SK-N-SH (cell line): Measurements from ENCODE around the gene SPAG5. TPM values are rescaled to one million over a fixed set of nuclear protein-coding genes. Genes with fewer than 3 reads are reported as not detected.

Experiments
- CTCF ChIA-PET: fragments of 300-600, 350-600 bp; formaldehyde crosslinking; extraction: SDS; loops from one replicate; lab custom pipeline; 2021; lab: Yijun Ruan, JAX
- POLR2A ChIA-PET: fragments of 350-600 bp; sonication (Branson Sonifier 250); formaldehyde crosslinking; extraction: SDS; loops from one replicate; lab custom pipeline; 2020; ENCODE audit warnings: antibody characterized with exemption, inconsistent platforms; lab: Yijun Ruan, JAX
- DNase-seq: peaks from one replicate; pipeline ENCODE4 v3.0.0; 2012
- H2AFZ ChIP-seq: fragments of 200-600 bp; sonication (generic); 2 replicates; pipeline ENCODE4 v1.8.1; 2016; ENCODE audit warnings: antibody characterized with exemption, mild to moderate bottlenecking, low read depth
- H3F3A ChIP-seq: fragments of 200-600 bp; sonication (generic); replicated peaks from 2 replicates; pipeline ENCODE3; 2016; ENCODE audit warnings: antibody characterized with exemption, mild to moderate bottlenecking; ENCODE audit not compliant: insufficient read depth
- H3K27ac ChIP-seq, 2 experiments: fragments of 200-500 bp in 1 of 2; fragments of 200-600 bp in 1 of 2; sonication (Bioruptor generic) in 1 of 2; sonication (generic), shearing (Covaris generic) in 1 of 2; 2 replicates each; pipeline versions ENCODE4 v1.5.1 to v1.6.1; 2014 to 2016; ENCODE audit warnings: low read depth in 2 of 2, inconsistent platforms in 1 of 2, low read length in 1 of 2, mild to moderate bottlenecking in 1 of 2, mixed read lengths in 1 of 2
- H3K27me3 ChIP-seq: fragments of 200-600 bp; sonication (generic), shearing (Covaris generic); 2 replicates; pipeline ENCODE4 v1.6.1; 2016; ENCODE audit warnings: mixed run types; ENCODE audit not compliant: insufficient read depth
- H3K36me3 ChIP-seq, 2 experiments: fragments of 200-500 bp in 1 of 2; fragments of 200-600 bp in 1 of 2; sonication (Bioruptor generic) in 1 of 2; sonication (generic) in 1 of 2; replicated peaks in 1 of 2; 2 replicates each; pipeline versions ENCODE3 to v1.5.1; 2014 to 2016; ENCODE audit warnings: low read length in 1 of 2, mild to moderate bottlenecking in 1 of 2; ENCODE audit not compliant: insufficient read depth in 2 of 2, control insufficient read depth in 1 of 2
- H3K4me1 ChIP-seq, 2 experiments: fragments of 200-500 bp in 1 of 2; fragments of 200-600 bp in 1 of 2; sonication (Bioruptor generic) in 1 of 2; sonication (generic), shearing (Covaris generic) in 1 of 2; 2 replicates each; pipeline versions ENCODE4 v1.5.1 to v1.6.1; 2014 to 2016; ENCODE audit warnings: low read depth in 1 of 2, low read length in 1 of 2, mixed run types in 1 of 2; ENCODE audit not compliant: insufficient read depth in 2 of 2, control insufficient read depth in 1 of 2
- H3K4me2 ChIP-seq: fragments of 200-600 bp; sonication (generic), shearing (Covaris generic); 2 replicates; pipeline ENCODE4 v1.6.1; 2017; ENCODE audit warnings: mixed run types
- H3K4me3 ChIP-seq, 2 experiments: fragments of 200-500 bp in 1 of 2; fragments of 200-600 bp in 1 of 2; sonication (Bioruptor generic) in 1 of 2; sonication (generic), shearing (Covaris generic) in 1 of 2; 2 replicates each; pipeline versions ENCODE4 v1.5.1 to v1.8.1; 2014 to 2016; ENCODE audit warnings: low read depth in 2 of 2, inconsistent platforms in 1 of 2, low read length in 1 of 2, mild to moderate bottlenecking in 1 of 2, mixed read lengths in 1 of 2, moderate library complexity in 1 of 2
- H3K79me2 ChIP-seq: fragments of 200-600 bp; sonication (generic); 2 replicates; pipeline ENCODE4 v1.8.1; 2017; ENCODE audit warnings: mild to moderate bottlenecking; ENCODE audit not compliant: insufficient read depth
- H3K9ac ChIP-seq: fragments of 200-600 bp; sonication (generic); 2 replicates; pipeline ENCODE4 v1.6.1; 2017; ENCODE audit warnings: mixed run types
- H3K9me2 ChIP-seq: fragments of 200-600 bp; sonication (generic); 2 replicates; pipeline ENCODE4 v1.6.1; 2017; ENCODE audit warnings: mixed run types
- H3K9me3 ChIP-seq: fragments of 200-600 bp; sonication (generic); 2 replicates; pipeline ENCODE4 v1.6.1; 2017; ENCODE audit warnings: mixed run types, mild to moderate bottlenecking, moderate library complexity
- H4K20me1 ChIP-seq: fragments of 200-600 bp; sonication (generic); 2 replicates; pipeline ENCODE4 v1.6.1; 2017; ENCODE audit warnings: mild to moderate bottlenecking, mixed run types; ENCODE audit not compliant: insufficient read depth
- EP300 ChIP-seq, 2 experiments: IDR thresholded peaks; 2 replicates each; pipeline versions ENCODE4 v1.4.0 to v1.6.1; 2012; ENCODE audit warnings: borderline replicate concordance in 1 of 2, low read depth in 1 of 2, low read length in 1 of 2
- EZH2phosphoT487 ChIP-seq: fragments of 200-600 bp; sonication (generic); IDR thresholded peaks from 2 replicates; pipeline ENCODE4 v1.6.1; 2017; ENCODE audit warnings: low read depth, mixed run types, mild to moderate bottlenecking, antibody characterized with exemption, moderate library complexity, borderline replicate concordance
- FOSL2 ChIP-seq: IDR thresholded peaks from 2 replicates; pipeline ENCODE4 v1.4.0; 2012; ENCODE audit warnings: low read depth, mild to moderate bottlenecking, moderate library complexity, borderline replicate concordance
- GABPA ChIP-seq: IDR thresholded peaks from 2 replicates; pipeline ENCODE4 v1.4.0; 2012; ENCODE audit warnings: low read depth, mild to moderate bottlenecking
- MEF2A ChIP-seq: IDR thresholded peaks from 2 replicates; pipeline ENCODE4 v1.4.0; 2012; ENCODE audit warnings: low read depth, borderline replicate concordance
- MXI1 ChIP-seq: IDR thresholded peaks from 2 replicates; pipeline ENCODE4 v1.6.1; 2012; ENCODE audit warnings: mild to moderate bottlenecking, low read depth, low read length, improper control_type of control experiment
- PBX3 ChIP-seq: IDR thresholded peaks from 2 replicates; pipeline ENCODE4; 2012
- POLR2AphosphoS5 ChIP-seq: IDR thresholded peaks from 2 replicates; pipeline ENCODE4 v1.6.1; 2012; ENCODE audit warnings: low read depth, low read length
- RAD21 ChIP-seq: IDR thresholded peaks from 2 replicates; pipeline ENCODE4 v1.6.1; 2012; ENCODE audit warnings: mild to moderate bottlenecking, low read length
- RXRA ChIP-seq: IDR thresholded peaks from 2 replicates; pipeline ENCODE4 v1.4.0; 2012; ENCODE audit warnings: low read depth, mild to moderate bottlenecking, borderline replicate concordance
- SMC3 ChIP-seq: IDR thresholded peaks from 2 replicates; pipeline ENCODE4 v1.6.1; 2012; ENCODE audit warnings: low read depth, low read length, improper control_type of control experiment
- TAF1 ChIP-seq: IDR thresholded peaks from 2 replicates; pipeline ENCODE4 v1.6.1; 2012; ENCODE audit warnings: low read depth, mild to moderate bottlenecking, low read length, moderate library complexity, borderline replicate concordance
- USF1 ChIP-seq: IDR thresholded peaks from 2 replicates; pipeline ENCODE4 v1.4.0; 2012; ENCODE audit warnings: low read depth, borderline replicate concordance
- ZBTB33 ChIP-seq: IDR thresholded peaks from 2 replicates; pipeline ENCODE4 v1.4.0; 2012; ENCODE audit warnings: low read depth, borderline replicate concordance
- WGBS: methylation state at CpG from one replicate; pipeline ENCODE4 v1.1.6; 2017; ENCODE audit warnings: low lambda C conversion rate; 5-methylcytosine and 5-hydroxymethylcytosine counted together
- polyA plus RNA-seq, 3 experiments: library from polyadenylated mRNA; depleted of rRNA; stranded (reverse); fragments of >200 nt; gene quantifications; 2 replicates each; pipeline ENCODE4 v1.2.3, GENCODE V29; 2012

Gene SPAG5
- polyA plus RNA-seq, 1 of the 3 experiments (the other 2 are of a cell fraction), result 36.5 TPM

GRCh38 chr17:28536532-28537218 lies 62.1 kb downstream of the SPAG5 start:
- POLR2A ChIA-PET, result no interaction called here
- no peaks in the 10 kb centered on the region for H3K79me2 ChIP-seq
- H3K4me2 ChIP-seq, result no peak overlapping the region
- no peak overlapping the region for H3K27ac ChIP-seq
- TF ChIP-seq RXRA (no peak), GABPA (no peak), FOSL2 (no peak), MEF2A (no peak)
- no peaks in the 10 kb centered on the region for H3K9me2 ChIP-seq
- H3K36me3 ChIP-seq, result no peaks in the 10 kb centered on the region
- H2AFZ ChIP-seq, result no peak overlapping the region
- H3F3A ChIP-seq, result no peaks in the 10 kb centered on the region
- H3K4me3 ChIP-seq, result no peak overlapping the region
- H3K9ac ChIP-seq, result no peak overlapping the region
- no peak for DNase-seq
- 0 out of 2 replicates have a peak, but pooled peaks cover under 1% of the 10 kb centered on the region for H3K27me3 ChIP-seq
- no peaks in the 10 kb centered on the region for H3K4me1 ChIP-seq
- WGBS, result 38% methylated on average over 8 of the region's 9 CpGs
- no peaks in the 10 kb centered on the region for H3K9me3 ChIP-seq
- no peaks in the 10 kb centered on the region for H4K20me1 ChIP-seq
- CTCF ChIA-PET, result interaction anchor here (1.2 to 7.9 kb wide), 5 partner anchors 10 to 41 kb away, joined by 3 to 117 read pairs (median 4); no protein-coding TSS in a partner anchor

GRCh38 chr17:28534740-28535375 lies 64.0 kb downstream of the SPAG5 start:
- CTCF ChIA-PET, result interaction anchor here (0.9 to 7.9 kb wide), 5 partner anchors 12 to 91 kb away, joined by 3 to 117 read pairs (median 3); no protein-coding TSS in a partner anchor
- WGBS, result 59% methylated on average over 11 of the region's 11 CpGs
- Histone ChIP-seq H3K79me2 (no peaks in the 10 kb centered on the region), H4K20me1 (no peaks in the 10 kb centered on the region), H3K9ac (no peak overlapping the region), H3K4me3 (no peak overlapping the region), H3K4me2 (no peak overlapping the region), H3K9me3 (no peaks in the 10 kb centered on the region), H3K27ac (no peak overlapping the region), H3F3A (no peaks in the 10 kb centered on the region), H2AFZ (no peak overlapping the region), H3K9me2 (no peaks in the 10 kb centered on the region), H3K27me3 (peaks cover 10% of the 10 kb centered on the region; the same call in 1 of the 2 replicates), H3K4me1 (no peaks in the 10 kb centered on the region), H3K36me3 (no peaks in the 10 kb centered on the region)
- POLR2A ChIA-PET, result no interaction called here
- TF ChIP-seq ZBTB33 (no peak), SMC3 (no peak), RAD21 (no peak), USF1 (no peak), EZH2phosphoT487 (no peak), TAF1 (no peak), EP300 (IDR thresholded peaks at IDR 0.05; ENCODE audit: borderline replicate concordance in 1 of 2, low read depth in 1 of 2, low read length in 1 of 2) (no peak), PBX3 (no peak), MXI1 (no peak), POLR2AphosphoS5 (no peak), FOSL2 (no peak)
- DNase-seq, result no peak
